Thyroid gland (tissue), 4 donors: ENCODE data around the gene LENG9. TPM values are rescaled to one million over a fixed set of nuclear protein-coding genes. Genes with fewer than 3 reads are reported as not detected.

Source experiments
- DNase-seq, 2 donors: peaks; one replicate each; pipeline ENCODE4 v3.0.0-alpha.2; 2019
- H3K27ac ChIP-seq, 3 donors: fragments of 200-600 bp; sonication (generic); 1 replicate in 2 of 3; 2 replicates in 1 of 3; pipeline ENCODE4 v1.5.1; 2016 to 2019; ENCODE audit warnings: mild to moderate bottlenecking in 1 of 3, moderate library complexity in 1 of 3
- H3K27me3 ChIP-seq: fragments of 200-600 bp; sonication (generic); one replicate; pipeline ENCODE4 v1.5.1; 2019
- H3K36me3 ChIP-seq, 2 donors: fragments of 200-600 bp; sonication (generic); one replicate each; pipeline ENCODE4 v1.5.1; 2016 to 2019
- H3K4me1 ChIP-seq, 2 donors: fragments of 200-600 bp; sonication (generic); one replicate each; pipeline ENCODE4 v1.5.1; 2017 to 2019
- H3K4me3 ChIP-seq, 3 donors: fragments of 200-600 bp; sonication (generic); replicated peaks in 1 of 3; 1 replicate in 2 of 3; 2 replicates in 1 of 3; pipeline ENCODE4 v1.5.1; 2016; ENCODE audit warnings: mild to moderate bottlenecking in 1 of 3
- H3K9me3 ChIP-seq: fragments of 200-600 bp; sonication (generic); one replicate; pipeline ENCODE4 v1.5.1; 2017
- POLR2A ChIP-seq, 2 donors: fragments of 450-650 bp; IDR thresholded peaks; one replicate each; pipeline ENCODE4 v1.6.1; 2017; ENCODE audit warnings: antibody characterized with exemption in 2 of 2, mild to moderate bottlenecking in 2 of 2, moderate library complexity in 1 of 2
- WGBS, 2 donors: methylation state at CpG; one replicate each; pipeline ENCODE4 v1.1.5; 2017; 5-methylcytosine and 5-hydroxymethylcytosine counted together
- intact Hi-C: fragments of 100-400 bp; cut with DNase I; formaldehyde crosslinking; loops from one replicate; pipeline ENCODE4 v1.15.1; 2023
- total RNA-seq, 4 donors: library from RNA; depleted of rRNA; stranded (reverse); fragments of >200 nt; gene quantifications; one replicate each; pipeline ENCODE4 v1.2.3, GENCODE V29; 2016
- TF ChIP-seq, protein P1 (sequence below), 6 experiments: fragments of 200-600 bp in 3 of 6; fragments of 450-650 bp in 3 of 6; sonication (generic) in 3 of 6; IDR thresholded peaks; one replicate each; pipeline ENCODE4 v1.5.1; 2016 to 2019; ENCODE audit warnings: antibody characterized with exemption in 6 of 6, mild to moderate bottlenecking in 2 of 6, inconsistent platforms in 1 of 6, moderate library complexity in 1 of 6

LENG9 gene
- total RNA-seq, 4 donors from 2014 or later: 1.3 to 4.6 (median 3.2) TPM

GRCh38 chr19:54481326-54481930 lies 17.9 kb upstream of the LENG9 start:
- Histone ChIP-seq H3K4me3 (no peak overlapping the region), H3K4me1 (no peaks in the 10 kb centered on the region), H3K9me3 (no peaks in the 10 kb centered on the region), H3K27ac (no peak overlapping the region), H3K27me3 (no peaks in the 10 kb centered on the region), H3K36me3 (no peaks in the 10 kb centered on the region)
- TF ChIP-seq, protein P1, sequence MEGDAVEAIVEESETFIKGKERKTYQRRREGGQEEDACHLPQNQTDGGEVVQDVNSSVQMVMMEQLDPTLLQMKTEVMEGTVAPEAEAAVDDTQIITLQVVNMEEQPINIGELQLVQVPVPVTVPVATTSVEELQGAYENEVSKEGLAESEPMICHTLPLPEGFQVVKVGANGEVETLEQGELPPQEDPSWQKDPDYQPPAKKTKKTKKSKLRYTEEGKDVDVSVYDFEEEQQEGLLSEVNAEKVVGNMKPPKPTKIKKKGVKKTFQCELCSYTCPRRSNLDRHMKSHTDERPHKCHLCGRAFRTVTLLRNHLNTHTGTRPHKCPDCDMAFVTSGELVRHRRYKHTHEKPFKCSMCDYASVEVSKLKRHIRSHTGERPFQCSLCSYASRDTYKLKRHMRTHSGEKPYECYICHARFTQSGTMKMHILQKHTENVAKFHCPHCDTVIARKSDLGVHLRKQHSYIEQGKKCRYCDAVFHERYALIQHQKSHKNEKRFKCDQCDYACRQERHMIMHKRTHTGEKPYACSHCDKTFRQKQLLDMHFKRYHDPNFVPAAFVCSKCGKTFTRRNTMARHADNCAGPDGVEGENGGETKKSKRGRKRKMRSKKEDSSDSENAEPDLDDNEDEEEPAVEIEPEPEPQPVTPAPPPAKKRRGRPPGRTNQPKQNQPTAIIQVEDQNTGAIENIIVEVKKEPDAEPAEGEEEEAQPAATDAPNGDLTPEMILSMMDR (IDR thresholded peaks at IDR 0.05): peak in 5 of 6 experiments; percentile 12 to 63 (median 27)
- TF ChIP-seq POLR2A (IDR thresholded peaks at IDR 0.05): no peak
- 12 to 14% methylated on average over 16 of the region's 16 CpGs for WGBS, 2 donors
- no peak for DNase-seq
- intact Hi-C loops: no loop called here

- no peak overlapping the region for H3K27ac ChIP-seq
- no peaks in the 10 kb centered on the region for H3K9me3 ChIP-seq
- no peak overlapping the region for H3K4me3 ChIP-seq
- intact Hi-C loops: no loop called here
- H3K4me1 ChIP-seq: no peaks in the 10 kb centered on the region
- 73 to 79% methylated on average over 2 of the region's 2 CpGs for WGBS, 2 donors
- TF ChIP-seq, protein P1 (IDR thresholded peaks at IDR 0.05): no peak
- TF ChIP-seq POLR2A (IDR thresholded peaks at IDR 0.05): no peak
- no peaks in the 10 kb centered on the region for H3K36me3 ChIP-seq
- no peak for DNase-seq
- no peaks in the 10 kb centered on the region for H3K27me3 ChIP-seq
Measured at GRCh38 chr19:54480051-54480450, 16.5 kb upstream of the LENG9 start.

GRCh38 chr19:54478677-54479266 lies 15.2 kb upstream of the LENG9 start:
- H3K9me3 ChIP-seq: no peaks in the 10 kb centered on the region
- no peaks in the 10 kb centered on the region for H3K36me3 ChIP-seq
- WGBS, 2 donors: 12 to 14% methylated on average over 10 of the region's 10 CpGs
- no peaks in the 10 kb centered on the region for H3K27me3 ChIP-seq
- no peak for TF ChIP-seq POLR2A (IDR thresholded peaks at IDR 0.05)
- TF ChIP-seq, protein P1 (IDR thresholded peaks at IDR 0.05): peak in 2 of 6 experiments; percentile 26 to 53
- intact Hi-C loops: no loop called here
- no peaks in the 10 kb centered on the region for H3K4me1 ChIP-seq
- no peak overlapping the region for H3K4me3 ChIP-seq
- no peak for DNase-seq
- H3K27ac ChIP-seq: no peak overlapping the region

DNA sequence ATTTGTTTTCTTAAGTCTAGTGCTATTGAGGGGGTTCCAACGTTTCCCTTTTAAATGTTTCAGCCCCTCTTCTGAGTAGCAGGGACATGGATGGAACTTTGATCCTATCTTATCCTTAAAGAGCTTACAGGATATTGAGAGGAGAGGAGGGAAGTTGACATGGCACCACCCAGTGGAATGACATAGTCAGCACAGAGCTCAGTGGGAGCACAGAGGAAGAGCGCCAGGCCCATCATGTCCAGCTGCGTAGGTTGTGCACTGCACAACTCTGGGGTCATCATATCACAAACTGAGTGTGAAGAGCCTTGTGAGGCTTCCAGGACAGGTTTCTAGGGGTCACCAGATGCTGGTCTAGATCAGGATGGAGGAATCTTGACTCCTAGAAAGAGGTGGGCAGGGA lies 14.1 kb upstream of the LENG9 start:
- Histone ChIP-seq H3K4me1 (peaks cover 0 to 8% of the 10 kb centered on the region in 2 donors), H3K9me3 (no peaks in the 10 kb centered on the region), H3K36me3 (no peaks in the 10 kb centered on the region), H3K27me3 (no peaks in the 10 kb centered on the region), H3K4me3 (no peak overlapping the region), H3K27ac (no peak overlapping the region)
- WGBS, 2 donors: 64 to 68% methylated on average over 3 of the region's 3 CpGs
- TF ChIP-seq, protein P1 (IDR thresholded peaks at IDR 0.05): no peak
- no peak for TF ChIP-seq POLR2A (IDR thresholded peaks at IDR 0.05)
- DNase-seq: no peak
- intact Hi-C loops: no loop called here

GRCh38 chr19:54475706-54476105 lies 12.1 kb upstream of the LENG9 start:
- no peaks in the 10 kb centered on the region for H3K9me3 ChIP-seq
- H3K27ac ChIP-seq: no peak overlapping the region
- WGBS, 2 donors: 85 to 86% methylated on average over 11 of the region's 11 CpGs
- no peak overlapping the region for H3K4me3 ChIP-seq
- intact Hi-C loops: no loop called here
- peaks cover 5% of the 10 kb centered on the region for H3K27me3 ChIP-seq
- H3K36me3 ChIP-seq: no peaks in the 10 kb centered on the region
- TF ChIP-seq POLR2A (IDR thresholded peaks at IDR 0.05): no peak
- TF ChIP-seq, protein P1 (IDR thresholded peaks at IDR 0.05): no peak
- H3K4me1 ChIP-seq: peaks cover 8 to 16% of the 10 kb centered on the region in 2 donors
- DNase-seq: no peak
